NB4 (cell line): ENCODE results near the gene HTT.

Experiments
- DNase-seq: peaks from one replicate; pipeline ENCODE4 v3.0.0; 2010; ENCODE audit warnings: low read depth
- H3K4me3 ChIP-seq: one replicate; pipeline ENCODE4 v1.5.1; 2011; ENCODE audit warnings: mild to moderate bottlenecking, low read depth, low read length, moderate library complexity
- MYC ChIP-seq: IDR thresholded peaks from 2 replicates; pipeline ENCODE4 v1.6.1; 2011; ENCODE audit warnings: low read depth, low read length
- POLR2A ChIP-seq: IDR thresholded peaks from 2 replicates; pipeline ENCODE4 v1.6.1; 2011; ENCODE audit warnings: mild to moderate bottlenecking; ENCODE audit not compliant: insufficient read length; ENCODE audit errors: extremely low read depth
- TF ChIP-seq, protein P1 (sequence below): IDR thresholded peaks from one replicate; pipeline ENCODE4 v1.5.1; 2012; ENCODE audit warnings: low read depth, low read length
- TF ChIP-seq, protein P2 (sequence below): IDR thresholded peaks from 2 replicates; pipeline ENCODE4 v1.6.1; 2011; ENCODE audit warnings: low read depth, low read length

Gene HTT

DNA sequence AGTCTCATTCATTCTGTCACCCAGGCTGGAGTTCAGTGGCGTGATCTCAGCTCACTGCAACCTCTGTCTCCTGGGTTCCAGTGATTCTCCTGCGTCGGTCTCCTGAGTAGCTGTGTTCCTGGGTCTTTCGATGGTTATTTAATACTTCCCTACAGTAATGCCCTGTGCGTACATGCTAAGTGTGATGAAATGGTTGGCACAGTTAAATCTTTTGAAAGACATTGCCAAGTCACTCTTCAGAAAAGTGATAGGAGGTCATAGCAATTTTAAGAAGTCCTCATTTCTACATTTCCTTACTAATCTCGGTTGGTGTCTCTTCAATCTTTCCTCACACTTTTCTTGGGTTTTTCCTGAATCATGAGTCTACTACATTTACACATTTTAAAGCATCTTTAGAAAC lies 14.5 kb upstream of the HTT start:
- TF ChIP-seq POLR2A (no peak), MYC (no peak)
- TF ChIP-seq, protein P1, sequence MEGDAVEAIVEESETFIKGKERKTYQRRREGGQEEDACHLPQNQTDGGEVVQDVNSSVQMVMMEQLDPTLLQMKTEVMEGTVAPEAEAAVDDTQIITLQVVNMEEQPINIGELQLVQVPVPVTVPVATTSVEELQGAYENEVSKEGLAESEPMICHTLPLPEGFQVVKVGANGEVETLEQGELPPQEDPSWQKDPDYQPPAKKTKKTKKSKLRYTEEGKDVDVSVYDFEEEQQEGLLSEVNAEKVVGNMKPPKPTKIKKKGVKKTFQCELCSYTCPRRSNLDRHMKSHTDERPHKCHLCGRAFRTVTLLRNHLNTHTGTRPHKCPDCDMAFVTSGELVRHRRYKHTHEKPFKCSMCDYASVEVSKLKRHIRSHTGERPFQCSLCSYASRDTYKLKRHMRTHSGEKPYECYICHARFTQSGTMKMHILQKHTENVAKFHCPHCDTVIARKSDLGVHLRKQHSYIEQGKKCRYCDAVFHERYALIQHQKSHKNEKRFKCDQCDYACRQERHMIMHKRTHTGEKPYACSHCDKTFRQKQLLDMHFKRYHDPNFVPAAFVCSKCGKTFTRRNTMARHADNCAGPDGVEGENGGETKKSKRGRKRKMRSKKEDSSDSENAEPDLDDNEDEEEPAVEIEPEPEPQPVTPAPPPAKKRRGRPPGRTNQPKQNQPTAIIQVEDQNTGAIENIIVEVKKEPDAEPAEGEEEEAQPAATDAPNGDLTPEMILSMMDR = no peak
- TF ChIP-seq, protein P2, sequence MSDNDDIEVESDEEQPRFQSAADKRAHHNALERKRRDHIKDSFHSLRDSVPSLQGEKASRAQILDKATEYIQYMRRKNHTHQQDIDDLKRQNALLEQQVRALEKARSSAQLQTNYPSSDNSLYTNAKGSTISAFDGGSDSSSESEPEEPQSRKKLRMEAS = no peak
- DNase-seq = no peak
- no peak overlapping the region for H3K4me3 ChIP-seq

DNA sequence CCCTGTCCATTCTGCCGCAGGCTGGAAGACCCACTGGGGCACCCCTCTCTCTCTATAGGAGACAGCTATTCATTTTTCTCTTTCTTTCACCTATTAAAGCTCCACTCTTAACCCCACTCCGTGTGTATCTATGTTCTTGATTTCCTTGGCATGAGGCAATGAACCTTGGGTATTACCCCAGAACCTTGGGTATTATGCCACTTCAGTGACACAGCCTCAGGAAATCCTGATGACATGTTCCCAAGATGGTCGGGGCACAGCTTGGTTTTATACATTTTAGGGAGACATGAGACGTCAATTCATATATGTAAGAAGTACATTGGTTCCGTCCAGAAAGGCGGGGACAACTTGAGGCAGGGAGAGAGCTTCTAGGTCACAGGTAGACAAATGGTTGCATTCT lies 13.5 kb upstream of the HTT start:
- no peak for DNase-seq
- H3K4me3 ChIP-seq = no peak overlapping the region
- TF ChIP-seq, protein P1 = no peak
- TF ChIP-seq MYC = no peak
- TF ChIP-seq, protein P2 = no peak
- TF ChIP-seq POLR2A = no peak

DNA sequence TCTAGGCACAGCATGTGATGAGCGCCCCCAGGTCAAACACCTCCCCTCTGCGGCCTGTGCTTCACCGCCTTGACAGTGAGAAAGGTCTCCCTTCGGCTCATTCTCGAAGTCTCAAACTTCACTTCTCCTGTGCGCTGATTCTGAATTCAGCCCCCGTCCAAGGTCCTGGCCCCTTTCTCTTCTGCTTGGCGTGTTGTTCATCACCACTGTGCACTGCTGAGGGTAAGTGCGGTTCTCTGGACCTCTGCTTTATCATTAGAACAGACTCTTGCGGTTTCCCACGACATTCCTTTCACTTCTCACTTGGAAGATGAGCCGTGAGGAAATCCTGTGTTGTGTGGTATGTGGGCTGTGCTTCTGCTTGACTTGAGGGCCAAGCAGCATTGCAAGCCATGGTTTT lies 12.0 kb upstream of the HTT start:
- TF ChIP-seq, protein P2 = no peak
- no peak for TF ChIP-seq POLR2A
- TF ChIP-seq MYC = no peak
- TF ChIP-seq, protein P1 = no peak
- no peak for DNase-seq
- no peak overlapping the region for H3K4me3 ChIP-seq

DNA sequence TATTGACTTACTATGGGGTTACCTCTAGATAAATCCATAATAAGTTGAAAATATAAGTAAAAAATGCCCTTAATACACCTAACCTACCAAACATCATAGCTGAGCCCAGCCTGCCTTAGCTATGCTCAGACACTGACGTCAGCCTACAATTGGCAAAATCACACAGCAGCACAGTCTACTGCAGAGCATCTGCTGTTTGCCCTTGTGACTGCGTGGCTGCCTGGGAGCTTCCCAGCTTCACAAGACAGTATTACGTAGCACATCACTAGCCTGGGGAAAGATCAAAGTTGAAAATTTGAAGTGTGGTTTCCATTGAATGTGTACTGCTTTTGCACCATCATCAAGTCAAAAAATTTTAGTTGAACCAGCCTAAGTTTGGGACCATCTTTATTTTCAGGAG lies 8.9 kb upstream of the HTT start:
- DNase-seq = no peak
- TF ChIP-seq POLR2A = no peak
- TF ChIP-seq, protein P2 = no peak
- TF ChIP-seq MYC = no peak
- TF ChIP-seq, protein P1 = no peak
- H3K4me3 ChIP-seq = no peak overlapping the region

DNA sequence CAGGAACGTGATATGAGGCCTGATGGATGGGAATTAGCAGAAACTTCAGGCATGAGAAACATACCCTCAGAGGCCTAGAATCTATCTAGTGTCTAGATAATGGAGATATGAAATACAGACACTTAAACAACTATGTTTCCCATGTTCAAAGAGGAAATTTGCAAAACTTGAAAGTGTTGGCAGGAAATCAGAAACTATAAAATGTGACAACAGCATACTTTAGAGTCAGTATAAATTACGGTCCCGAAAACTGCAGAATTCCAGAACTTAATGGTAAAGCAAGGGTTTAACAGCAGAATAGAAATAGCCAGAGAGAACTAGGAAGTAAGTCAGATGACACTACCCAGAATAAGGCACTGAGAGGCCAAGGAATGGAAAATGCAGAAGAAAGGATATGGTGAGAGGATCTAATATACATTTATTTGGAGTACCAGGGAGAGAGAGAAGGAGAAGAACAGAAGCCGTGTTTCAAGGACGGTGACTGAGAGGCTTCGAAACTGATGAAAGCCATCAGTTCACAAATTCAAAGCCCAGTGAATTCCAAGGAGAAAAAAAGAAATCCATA lies 7.6 kb upstream of the HTT start:
- TF ChIP-seq MYC = no peak
- TF ChIP-seq, protein P1 = no peak
- TF ChIP-seq POLR2A = no peak
- TF ChIP-seq, protein P2 = no peak
- no peak for DNase-seq
- H3K4me3 ChIP-seq = no peak overlapping the region
